Measurements from ENCODE around the gene CYP1A1.

DNA sequence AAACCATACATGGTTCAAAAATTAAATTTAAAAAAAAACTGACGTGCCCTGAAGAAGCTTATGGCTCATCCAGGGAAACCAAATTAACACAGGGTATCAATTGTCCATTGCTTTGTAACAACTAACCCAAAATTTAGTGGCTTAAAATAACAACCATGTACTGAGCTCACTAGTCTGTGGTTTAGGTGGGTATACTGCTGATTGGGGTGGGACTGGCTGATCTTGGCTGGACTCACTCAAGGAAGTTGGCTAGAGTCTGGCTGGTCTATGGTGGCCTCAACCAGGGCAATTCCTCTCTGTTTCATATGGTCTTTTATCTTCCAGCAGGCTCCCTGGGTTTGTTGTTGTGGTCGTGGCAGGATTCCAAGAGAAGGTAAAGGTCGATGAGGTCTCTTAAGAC is 15.4 kb downstream of the CYP1A1 start:
- TF ChIP-seq TAF1 (IDR thresholded peaks at IDR 0.05; ENCODE audit: low read depth) (no peak), RAD21 (IDR thresholded peaks at IDR 0.05; ENCODE audit: low read depth) (no peak), TEAD4 (IDR thresholded peaks at IDR 0.05) (no peak), EP300 (IDR thresholded peaks at IDR 0.05; ENCODE audit: borderline replicate concordance) (no peak), CEBPB (IDR thresholded peaks at IDR 0.05) (no peak), TCF12 (IDR thresholded peaks at IDR 0.05; ENCODE audit: low read depth) (no peak), YY1 (IDR thresholded peaks at IDR 0.05; ENCODE audit: low read depth) (no peak), EGR1 (IDR thresholded peaks at IDR 0.05) (no peak), FOXM1 (IDR thresholded peaks at IDR 0.05; ENCODE audit: borderline replicate concordance, low read depth) (no peak)
- TF ChIP-seq, protein P1, sequence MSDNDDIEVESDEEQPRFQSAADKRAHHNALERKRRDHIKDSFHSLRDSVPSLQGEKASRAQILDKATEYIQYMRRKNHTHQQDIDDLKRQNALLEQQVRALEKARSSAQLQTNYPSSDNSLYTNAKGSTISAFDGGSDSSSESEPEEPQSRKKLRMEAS (IDR thresholded peaks at IDR 0.05), result no peak
- TF ChIP-seq, protein P2, sequence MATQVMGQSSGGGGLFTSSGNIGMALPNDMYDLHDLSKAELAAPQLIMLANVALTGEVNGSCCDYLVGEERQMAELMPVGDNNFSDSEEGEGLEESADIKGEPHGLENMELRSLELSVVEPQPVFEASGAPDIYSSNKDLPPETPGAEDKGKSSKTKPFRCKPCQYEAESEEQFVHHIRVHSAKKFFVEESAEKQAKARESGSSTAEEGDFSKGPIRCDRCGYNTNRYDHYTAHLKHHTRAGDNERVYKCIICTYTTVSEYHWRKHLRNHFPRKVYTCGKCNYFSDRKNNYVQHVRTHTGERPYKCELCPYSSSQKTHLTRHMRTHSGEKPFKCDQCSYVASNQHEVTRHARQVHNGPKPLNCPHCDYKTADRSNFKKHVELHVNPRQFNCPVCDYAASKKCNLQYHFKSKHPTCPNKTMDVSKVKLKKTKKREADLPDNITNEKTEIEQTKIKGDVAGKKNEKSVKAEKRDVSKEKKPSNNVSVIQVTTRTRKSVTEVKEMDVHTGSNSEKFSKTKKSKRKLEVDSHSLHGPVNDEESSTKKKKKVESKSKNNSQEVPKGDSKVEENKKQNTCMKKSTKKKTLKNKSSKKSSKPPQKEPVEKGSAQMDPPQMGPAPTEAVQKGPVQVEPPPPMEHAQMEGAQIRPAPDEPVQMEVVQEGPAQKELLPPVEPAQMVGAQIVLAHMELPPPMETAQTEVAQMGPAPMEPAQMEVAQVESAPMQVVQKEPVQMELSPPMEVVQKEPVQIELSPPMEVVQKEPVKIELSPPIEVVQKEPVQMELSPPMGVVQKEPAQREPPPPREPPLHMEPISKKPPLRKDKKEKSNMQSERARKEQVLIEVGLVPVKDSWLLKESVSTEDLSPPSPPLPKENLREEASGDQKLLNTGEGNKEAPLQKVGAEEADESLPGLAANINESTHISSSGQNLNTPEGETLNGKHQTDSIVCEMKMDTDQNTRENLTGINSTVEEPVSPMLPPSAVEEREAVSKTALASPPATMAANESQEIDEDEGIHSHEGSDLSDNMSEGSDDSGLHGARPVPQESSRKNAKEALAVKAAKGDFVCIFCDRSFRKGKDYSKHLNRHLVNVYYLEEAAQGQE (IDR thresholded peaks at IDR 0.05; ENCODE audit: low read depth), result no peak

Measured in Ishikawa (cell line).